Activated CD4-positive, alpha-beta T cell treated with anti-CD3 and anti-CD28 coated beads for 1 hour (primary cell): ENCODE measurements around the gene SPRR2D.
"Not testable (repeated sequence)": the region's sequence is repeated elsewhere in the genome, so short reads cannot be mapped to it uniquely, and the experiment has no call there.

Experiments
- DNase-seq: peaks from one replicate; pipeline ENCODE4 v3.0.0-alpha.2; 2020

The SPRR2D gene

DNA sequence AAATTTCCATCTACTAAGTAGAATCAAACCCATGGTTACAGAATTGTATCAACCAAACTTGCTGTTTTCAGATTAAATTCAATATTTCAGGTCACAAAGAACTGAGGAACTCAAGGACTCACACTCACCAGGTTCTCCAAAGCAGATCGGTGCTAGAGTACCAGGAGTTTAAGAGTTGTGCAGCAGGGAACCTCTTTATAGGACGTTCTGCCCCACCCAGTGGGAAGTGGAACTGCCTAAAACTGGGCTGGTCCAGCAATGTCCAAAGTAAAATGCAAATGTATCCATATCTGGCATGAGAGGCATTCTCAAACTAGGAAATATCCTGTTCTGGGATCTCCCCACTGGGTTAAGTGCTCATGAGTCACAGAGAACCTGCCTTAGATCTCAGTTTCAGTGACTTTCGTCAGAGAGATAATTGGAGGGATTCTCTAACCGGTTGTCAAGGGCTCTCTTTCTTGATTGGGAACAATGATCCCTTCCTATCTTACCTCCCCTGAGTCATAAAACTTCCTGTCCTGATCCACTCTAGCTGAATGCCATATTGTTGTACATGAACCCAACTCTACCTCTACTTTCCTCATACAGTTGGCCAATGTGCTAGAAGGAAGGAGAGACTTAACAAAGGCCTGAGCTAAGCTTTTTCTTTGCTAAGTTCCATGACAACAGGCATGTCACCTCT, at the start of gene SPRR2D:
SPRR2D (minus strand) TSS at position 171 of the 682 bp plus-strand sequence. CDS start 774 bp downstream, outside the sequence.
- DNase-seq = no peak

- no peak for DNase-seq
Observed at GRCh38 chr1:153087652-153088051, 46.7 kb upstream of the SPRR2D start.

- DNase-seq = no peak
Observed at GRCh38 chr1:153081736-153082135, 40.8 kb upstream of the SPRR2D start.

DNA sequence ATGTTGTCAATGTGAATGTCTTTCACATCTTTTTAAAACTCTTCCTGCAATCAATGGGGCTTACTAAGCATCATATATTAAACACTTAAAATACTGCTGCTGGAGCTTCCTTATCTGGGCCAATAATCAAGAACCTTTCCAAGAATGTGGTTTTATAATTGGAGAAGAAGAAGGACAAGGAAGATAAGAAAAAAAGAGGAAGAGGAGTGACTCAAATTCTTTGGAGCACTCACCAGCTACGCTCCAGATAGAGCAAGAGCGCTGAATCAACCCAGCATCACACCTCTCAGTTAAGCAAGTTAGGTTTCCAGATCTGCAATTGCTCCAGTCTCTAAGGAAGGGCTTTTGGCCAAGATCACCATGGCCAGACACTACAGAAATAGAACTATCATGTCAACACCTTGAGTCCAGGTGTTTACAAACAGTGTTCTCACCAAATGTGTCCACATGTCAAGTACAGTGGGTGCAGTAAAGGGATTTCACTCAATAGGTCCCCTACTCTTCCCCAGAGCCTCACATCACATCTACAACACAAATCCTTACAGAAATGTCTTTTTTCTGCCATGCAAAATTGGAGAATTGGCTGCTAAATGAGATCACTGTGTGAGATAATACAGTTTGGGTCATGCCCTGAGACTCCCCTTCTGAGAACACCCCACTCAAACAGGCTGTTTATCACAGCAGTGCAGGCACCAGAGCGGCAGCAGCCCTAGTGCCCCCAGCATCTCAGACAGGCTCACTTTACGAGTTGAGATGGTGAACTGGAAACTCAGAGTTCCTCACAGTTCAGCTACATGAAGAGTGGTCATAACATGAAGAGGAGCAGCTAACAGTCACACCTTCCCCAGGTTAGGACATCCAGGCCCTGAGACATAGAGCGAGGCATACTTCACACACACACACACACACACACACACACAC, 32.1 kb upstream of the SPRR2D start:
- no peak for DNase-seq

- no peak for DNase-seq
Observed at GRCh38 chr1:153071511-153071910, 30.6 kb upstream of the SPRR2D start, which contains the start of gene SPRR2B. Gene SPRR2B (minus strand): TSS chr1:153071611. CDS start chr1:153070839, 772 bp downstream.

- DNase-seq = no peak
Observed at GRCh38 chr1:153070243-153070642, 29.3 kb upstream of the SPRR2D start.

- no peak for DNase-seq
Observed at GRCh38 chr1:153058826-153059784, 18.2 kb upstream of the SPRR2D start.

DNA sequence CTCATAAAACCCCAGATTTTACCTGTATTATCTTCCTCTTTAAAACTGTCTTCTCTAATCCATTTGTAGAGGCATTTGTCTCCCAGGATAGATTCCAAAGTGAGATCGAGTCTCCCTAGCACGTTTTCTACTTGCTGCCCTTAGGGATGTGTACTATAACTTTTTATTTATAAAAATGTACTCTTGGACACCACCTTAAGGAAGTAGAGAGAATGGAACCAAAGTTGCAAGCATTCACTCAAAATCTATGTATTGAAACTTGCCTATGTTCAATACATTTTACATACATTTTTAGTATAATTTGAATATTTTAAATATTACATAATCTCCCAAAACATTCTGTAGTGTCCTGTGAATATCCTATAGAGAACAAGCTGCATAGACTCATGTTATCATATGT, 17.2 kb upstream of the SPRR2D start:
- no peak for DNase-seq

DNA sequence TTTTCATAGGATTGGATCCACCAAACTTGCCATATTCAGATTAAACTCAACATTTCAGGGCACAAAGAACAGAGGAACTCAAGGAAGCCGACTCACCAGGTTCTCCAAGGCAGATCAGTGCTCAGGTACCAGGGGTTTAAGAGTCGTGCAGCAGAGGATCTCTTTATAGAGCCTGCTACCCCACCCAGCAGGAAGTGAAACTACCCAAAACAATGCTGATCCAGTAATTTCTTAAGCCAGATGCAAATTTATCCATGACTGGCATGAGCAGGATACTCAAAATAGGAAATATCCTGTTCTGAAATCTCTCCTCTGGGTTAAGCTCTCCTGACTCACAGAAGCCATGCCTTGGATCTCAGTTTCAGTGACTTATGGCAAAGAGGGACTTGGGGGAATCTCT, 16.5 kb upstream of the SPRR2D start, which contains the start of gene SPRR2A:
SPRR2A (minus strand) TSS at position 138 of the 400 bp plus-strand sequence. CDS start 777 bp downstream, outside the sequence.
- DNase-seq = no peak

DNA sequence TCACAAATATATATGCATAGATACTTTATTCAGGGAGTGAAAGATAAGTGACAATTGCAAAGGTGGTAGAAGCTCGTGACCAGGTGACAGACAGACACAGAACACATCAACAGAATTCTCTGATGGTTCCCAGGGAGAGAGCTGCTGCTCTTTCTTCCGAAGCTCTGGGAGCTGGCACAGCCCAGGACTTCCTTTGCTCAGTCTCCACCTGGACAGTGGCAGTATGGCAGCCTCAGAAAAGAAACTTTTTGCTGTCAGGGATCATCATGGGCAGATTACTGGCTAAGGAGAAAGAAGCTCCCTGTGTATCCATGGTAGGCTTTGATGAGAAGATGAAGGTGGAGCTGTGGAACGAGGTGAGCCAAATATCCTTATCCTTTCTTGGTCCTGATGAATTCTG, 15.2 kb upstream of the SPRR2D start:
- DNase-seq = not testable (repeated sequence)

DNA sequence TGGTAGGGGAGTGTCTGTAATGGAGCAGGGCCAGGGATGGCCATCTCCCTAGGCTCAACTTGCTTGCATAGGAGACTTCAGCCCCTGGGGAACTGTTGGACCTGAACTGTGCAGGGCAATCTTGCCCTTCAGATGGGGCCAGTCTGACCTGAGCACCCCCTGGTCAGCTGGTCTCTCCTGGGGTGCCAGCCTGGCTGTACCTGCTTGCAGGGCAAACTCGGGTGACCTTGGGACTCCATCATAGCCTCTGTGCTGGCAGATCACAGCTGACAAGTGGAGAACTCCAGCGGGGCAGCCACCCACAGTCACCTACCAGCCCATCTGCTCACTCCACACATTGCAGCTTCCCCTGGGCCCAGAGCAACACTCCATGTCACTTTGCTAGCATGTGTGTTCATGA, 8.3 kb upstream of the SPRR2D start:
- no peak for DNase-seq

- no peak for DNase-seq
Observed at GRCh38 chr1:153035211-153035610, 5.7 kb downstream of the SPRR2D start.

DNA sequence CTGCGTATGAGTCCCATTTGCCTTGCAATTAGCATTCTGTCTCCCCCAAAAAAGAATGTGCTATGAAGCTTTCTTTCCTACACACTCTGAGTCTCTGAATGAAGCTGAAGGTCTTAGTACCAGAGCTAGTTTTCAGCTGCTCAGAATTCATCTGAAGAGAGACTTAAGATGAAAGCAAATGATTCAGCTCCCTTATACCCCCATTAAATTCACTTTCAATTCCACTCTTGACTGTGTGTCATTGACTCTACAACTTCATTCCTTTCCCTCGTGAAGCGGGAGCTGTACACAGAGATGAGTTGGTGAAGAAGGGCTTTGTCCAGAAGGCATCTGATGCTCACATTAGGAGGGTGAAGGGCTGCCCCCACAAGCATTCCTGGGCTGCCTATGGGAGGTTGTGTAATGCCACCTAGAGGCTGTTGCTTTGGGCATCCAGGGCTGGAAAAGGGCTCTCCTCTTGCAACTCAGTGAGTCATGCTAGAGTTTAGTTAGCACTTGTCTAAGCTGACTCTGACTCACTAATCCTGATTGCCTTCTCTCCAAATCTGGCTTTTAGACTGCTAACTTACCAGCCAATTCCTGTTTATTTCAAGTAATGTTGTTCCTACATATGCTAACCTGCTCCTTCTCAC, 8.1 kb downstream of the SPRR2D start:
- DNase-seq = no peak

DNA sequence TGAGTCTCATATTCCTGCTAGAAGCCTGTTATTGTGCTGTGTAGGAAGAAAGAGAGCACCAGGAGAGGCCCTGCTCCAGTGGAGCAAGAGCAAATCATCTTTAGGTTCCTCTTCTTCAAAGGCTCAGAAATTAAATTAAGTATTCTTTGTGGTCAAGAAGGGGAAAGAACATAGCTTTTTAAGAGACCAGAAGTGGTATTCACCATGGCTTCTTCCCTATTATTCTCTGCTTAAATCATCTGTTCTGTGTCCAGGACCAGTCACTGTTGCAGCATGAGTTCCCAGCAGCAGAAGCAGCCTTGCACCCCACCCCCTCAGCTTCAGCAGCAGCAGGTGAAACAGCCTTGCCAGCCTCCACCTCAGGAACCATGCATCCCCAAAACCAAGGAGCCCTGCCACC, 8.8 kb downstream of the SPRR2D start:
- DNase-seq = no peak

DNA sequence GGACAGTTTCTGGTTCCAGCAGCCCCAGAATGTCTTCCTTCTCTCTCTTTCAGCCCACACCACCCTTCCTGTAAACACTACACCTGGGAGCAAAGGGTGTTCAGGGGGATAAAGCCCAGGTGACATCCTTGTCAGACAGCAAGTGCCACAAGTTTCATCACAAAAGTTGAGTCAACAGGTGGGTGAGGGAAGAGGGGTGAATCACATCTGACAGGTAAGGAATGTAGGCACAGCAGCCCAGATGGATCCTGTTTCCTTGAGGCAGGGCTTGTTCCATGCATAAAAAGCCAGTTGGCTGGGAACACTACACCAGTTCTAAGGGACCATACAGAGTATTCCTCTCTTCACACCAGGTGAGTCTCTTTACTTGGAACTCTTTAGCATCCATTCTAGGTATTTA, 10.0 kb downstream of the SPRR2D start, which contains the start of gene SPRR1B:
SPRR1B (plus strand) TSS at position 309 of the 400 bp plus-strand sequence. CDS start 1,143 bp downstream, outside the sequence.
- no peak for DNase-seq

DNA sequence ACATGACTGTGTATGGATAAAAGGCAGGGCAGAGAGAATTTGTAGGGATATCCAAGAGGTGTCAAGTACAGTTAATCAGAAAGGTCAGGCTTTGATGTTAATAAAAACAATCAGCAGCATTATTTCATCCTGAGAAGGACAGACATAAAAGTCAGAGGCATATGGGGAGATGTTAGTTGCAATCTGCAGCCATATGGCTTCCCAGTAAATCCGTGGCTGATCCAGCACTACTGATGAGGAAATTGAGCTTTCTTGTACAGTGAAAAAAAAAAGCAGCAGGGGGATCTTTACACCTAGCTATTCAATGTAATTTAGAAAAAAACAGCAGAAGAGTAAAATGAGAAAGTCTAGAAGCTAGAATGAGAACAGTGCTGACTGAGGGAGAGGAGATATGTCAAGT, 12.2 kb downstream of the SPRR2D start:
- no peak for DNase-seq

DNA sequence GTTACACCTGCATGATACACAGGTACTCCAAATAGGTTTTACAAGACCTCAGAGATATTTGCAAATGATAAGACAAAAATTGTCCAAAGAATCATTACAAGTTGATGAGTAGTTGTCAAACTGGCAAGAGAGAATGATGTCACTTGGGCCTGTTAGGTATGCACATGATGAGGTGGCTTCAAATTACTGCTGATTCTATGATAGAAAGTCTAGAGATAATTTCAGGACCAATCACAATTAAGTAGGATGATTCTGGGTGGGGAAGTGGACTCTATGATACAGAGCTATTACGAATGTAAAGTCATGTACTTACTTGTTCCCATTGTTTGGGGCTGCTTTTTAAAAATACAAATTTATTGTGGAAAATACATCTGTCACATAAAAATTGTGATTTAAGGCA, 15.1 kb downstream of the SPRR2D start:
- DNase-seq = no peak

GRCh38 chr1:153024413-153024812, 16.5 kb downstream of the SPRR2D start:
- no peak for DNase-seq

DNA sequence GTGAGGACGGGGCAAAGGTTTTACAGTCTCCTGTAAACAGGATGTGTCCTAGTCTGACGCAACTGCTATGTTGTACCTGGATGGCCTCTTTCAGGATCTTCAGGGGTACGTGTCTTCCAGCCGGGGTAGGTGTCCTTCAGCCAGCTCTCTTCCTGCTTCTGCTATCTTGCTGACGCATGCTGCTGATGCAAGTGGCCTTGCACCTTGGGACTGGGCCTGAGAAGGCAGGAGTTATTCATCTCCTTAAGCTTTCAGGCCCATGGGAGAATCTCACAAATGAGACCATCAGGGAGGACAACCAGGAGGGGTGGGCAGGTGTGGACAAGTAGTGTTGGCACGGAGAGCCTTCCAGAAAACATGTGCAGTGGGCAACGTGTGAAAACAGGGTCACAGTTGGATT, 17.8 kb downstream of the SPRR2D start:
- no peak for DNase-seq

DNA sequence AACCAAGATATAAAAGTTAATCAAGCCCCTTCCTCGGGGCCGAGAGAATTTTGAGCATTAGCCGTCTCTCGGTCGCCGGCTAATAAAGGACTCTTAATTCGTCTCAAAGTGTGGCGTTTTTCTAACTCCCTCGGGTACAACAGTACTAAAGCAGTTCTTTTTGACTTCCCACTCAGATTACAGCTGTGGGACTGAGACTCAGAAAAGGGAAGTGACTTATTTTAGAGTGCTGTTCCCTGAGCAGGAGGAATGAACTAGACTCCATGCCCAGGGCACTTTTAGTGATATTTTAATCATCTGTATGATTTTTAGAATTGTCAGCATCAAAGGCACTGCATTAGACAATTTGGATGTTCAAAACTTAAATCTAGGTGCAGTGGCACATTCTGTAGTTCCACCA, 18.6 kb downstream of the SPRR2D start:
- not testable (repeated sequence) for DNase-seq

DNA sequence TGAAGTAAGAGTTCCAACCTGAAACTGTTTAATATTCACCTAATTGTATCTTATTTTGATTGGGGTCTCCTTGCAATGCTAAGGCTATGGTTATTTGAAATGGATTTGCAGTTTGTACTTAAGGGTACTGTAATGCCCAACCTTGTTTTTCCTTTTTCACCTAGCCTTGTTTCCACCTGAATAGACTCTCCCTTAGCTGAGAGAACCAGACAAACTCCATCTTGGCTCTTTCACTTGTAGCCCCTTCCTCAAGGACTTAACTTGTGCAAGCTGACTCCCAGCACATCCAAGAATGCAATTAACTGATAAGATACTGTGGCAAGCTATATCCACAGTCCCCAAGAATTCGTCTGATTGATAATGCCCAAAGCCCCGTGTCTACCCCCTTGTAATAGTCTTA, 19.1 kb downstream of the SPRR2D start:
- not testable (repeated sequence) for DNase-seq

- not testable (repeated sequence) for DNase-seq
Observed at GRCh38 chr1:153011235-153011758, 29.6 kb downstream of the SPRR2D start.
